NCI-H187 treated with DMSO at 0.1 percent for 48 hours (cell line): ENCODE results near the gene PRMT3.
"Not testable (repeated sequence)": the region's sequence is repeated elsewhere in the genome, so short reads cannot be mapped to it uniquely, and the experiment has no call there.

ENCODE experiments used
- DNase-seq: peaks from one replicate; lab custom pipeline; 2025; lab: John Stamatoyannopoulos, UW

The PRMT3 gene

GRCh38 chr11:20374741-20375300, 12.7 kb upstream of the PRMT3 start:
- DNase-seq = no peak

- no peak for DNase-seq
Observed at GRCh38 chr11:20376162-20376730, 11.3 kb upstream of the PRMT3 start.

- not testable (repeated sequence) for DNase-seq
Observed at GRCh38 chr11:20385996-20386395, 1.5 kb upstream of the PRMT3 start.

- no peak for DNase-seq
Observed at GRCh38 chr11:20388096-20389055, 860 bp downstream of the PRMT3 start.

GRCh38 chr11:20397281-20397680, 9.8 kb downstream of the PRMT3 start:
- DNase-seq = peak; percentile 81

- DNase-seq = no peak
Observed at GRCh38 chr11:20399498-20399897, 12.0 kb downstream of the PRMT3 start.

- no peak for DNase-seq
Observed at GRCh38 chr11:20403059-20403458, 15.5 kb downstream of the PRMT3 start.

GRCh38 chr11:20406484-20406883, 19.0 kb downstream of the PRMT3 start:
- no peak for DNase-seq

- no peak for DNase-seq
Observed at GRCh38 chr11:20407344-20407743, 19.8 kb downstream of the PRMT3 start.

GRCh38 chr11:20415432-20415831, 27.9 kb downstream of the PRMT3 start:
- no peak for DNase-seq

- no peak for DNase-seq
Observed at GRCh38 chr11:20417771-20418170, 30.3 kb downstream of the PRMT3 start.

- no peak for DNase-seq
Observed at GRCh38 chr11:20421946-20422345, 34.4 kb downstream of the PRMT3 start.

- no peak for DNase-seq
Observed at GRCh38 chr11:20429216-20429615, 41.7 kb downstream of the PRMT3 start.

GRCh38 chr11:20438637-20439036, 51.1 kb downstream of the PRMT3 start:
- no peak for DNase-seq

GRCh38 chr11:20443596-20443995, 56.1 kb downstream of the PRMT3 start:
- no peak for DNase-seq

- DNase-seq = no peak
Observed at GRCh38 chr11:20444535-20444934, 57.0 kb downstream of the PRMT3 start.

- DNase-seq = no peak
Observed at GRCh38 chr11:20448834-20449233, 61.3 kb downstream of the PRMT3 start.

GRCh38 chr11:20450829-20451228, 63.3 kb downstream of the PRMT3 start:
- no peak for DNase-seq

- no peak for DNase-seq
Observed at GRCh38 chr11:20451568-20451967, 64.1 kb downstream of the PRMT3 start.

- no peak for DNase-seq
Observed at GRCh38 chr11:20452585-20452984, 65.1 kb downstream of the PRMT3 start.

GRCh38 chr11:20453657-20454316, 66.3 kb downstream of the PRMT3 start:
- no peak for DNase-seq

GRCh38 chr11:20457001-20457799, 69.7 kb downstream of the PRMT3 start:
- DNase-seq = no peak
